GM12874 (cell line): Measurements from ENCODE around the gene PCDHGA11.

Experiments used
- CTCF ChIP-seq: IDR thresholded peaks from 2 replicates; pipeline ENCODE4 v1.5.1; 2011; ENCODE audit warnings: low read depth, mild to moderate bottlenecking, control low read depth, low read length, moderate library complexity; ENCODE audit not compliant: insufficient read depth

Gene PCDHGA11

GRCh38 chr5:141437221-141437620 lies 16.4 kb downstream of the PCDHGA11 start:
- TF ChIP-seq CTCF = no peak

GRCh38 chr5:141439411-141440141 lies 18.7 kb downstream of the PCDHGA11 start:
- no peak for TF ChIP-seq CTCF

GRCh38 chr5:141440341-141440740 lies 19.5 kb downstream of the PCDHGA11 start:
- no peak for TF ChIP-seq CTCF

GRCh38 chr5:141441571-141442170 lies 20.8 kb downstream of the PCDHGA11 start:
- no peak for TF ChIP-seq CTCF

- TF ChIP-seq CTCF = no peak
Observed at GRCh38 chr5:141465351-141465750, 44.5 kb downstream of the PCDHGA11 start.
